Motor neuron (in vitro differentiated cells): Measurements from ENCODE around the gene ASPSCR1. TPM values are rescaled to one million over a fixed set of nuclear protein-coding genes. Genes with fewer than 3 reads are reported as not detected.
"Not testable (repeated sequence)": the region's sequence is repeated elsewhere in the genome, so short reads cannot be mapped to it uniquely, and the experiment has no call there.

Experiments used
- ATAC-seq, 8 experiments: fragments of 200-7000 bp; cut with Tn5 transposase; replicated peaks in 6 of 8; 2 replicates each; pipeline ENCODE4 v1.8.0; 2021; ENCODE audit warnings: mild to moderate bottlenecking in 8 of 8, moderate library complexity in 8 of 8
- H3K27ac ChIP-seq, 2 donors: fragments of 250-450 bp; sonication (Bioruptor Pico); 2 replicates each; pipeline ENCODE4 v1.9.0; 2021; ENCODE audit warnings: antibody characterized with exemption in 2 of 2, mild to moderate bottlenecking in 2 of 2, moderate library complexity in 1 of 2
- H3K4me1 ChIP-seq, 2 donors: fragments of 250-450 bp; sonication (Bioruptor Pico); replicated peaks in 1 of 2; 2 replicates each; pipeline ENCODE4 v1.6.1; 2021; ENCODE audit warnings: antibody characterized with exemption in 2 of 2, mild to moderate bottlenecking in 2 of 2, moderate library complexity in 1 of 2
- H3K4me3 ChIP-seq, 5 donors: fragments of 250-450 bp; sonication (Bioruptor Pico); 2 replicates each; pipeline ENCODE4 v1.9.0; 2021; ENCODE audit warnings: antibody characterized with exemption in 5 of 5, mild to moderate bottlenecking in 5 of 5, moderate library complexity in 4 of 5
- WGBS, 10 experiments: fragments of 450-650 bp; shearing (Covaris generic); methylation state at CpG; one replicate each; pipeline ENCODE4 v1.0.0; 2022; 5-methylcytosine and 5-hydroxymethylcytosine counted together
- in situ Hi-C, 9 experiments: fragments of 400-800 bp; cut with MboI; loops; one replicate each; pipeline ENCODE4 v1.15.0; 2021; ENCODE audit warnings: low sequenced_read_pairs in 9 of 9, low pct_unique_long_range_greater_than_20kb in 2 of 9; ENCODE audit not compliant: unreplicated experiment in 9 of 9
- total RNA-seq, 8 experiments: library from RNA; unstranded; fragments of 300-600 nt; gene quantifications; 2 replicates each; pipeline versions ENCODE4 v1.2.3 to v1.2.4, GENCODE V29; 2022

Gene ASPSCR1
- total RNA-seq, 8 experiments from 2014 or later, result 17.3 to 35.1 (median 26.7) TPM

DNA sequence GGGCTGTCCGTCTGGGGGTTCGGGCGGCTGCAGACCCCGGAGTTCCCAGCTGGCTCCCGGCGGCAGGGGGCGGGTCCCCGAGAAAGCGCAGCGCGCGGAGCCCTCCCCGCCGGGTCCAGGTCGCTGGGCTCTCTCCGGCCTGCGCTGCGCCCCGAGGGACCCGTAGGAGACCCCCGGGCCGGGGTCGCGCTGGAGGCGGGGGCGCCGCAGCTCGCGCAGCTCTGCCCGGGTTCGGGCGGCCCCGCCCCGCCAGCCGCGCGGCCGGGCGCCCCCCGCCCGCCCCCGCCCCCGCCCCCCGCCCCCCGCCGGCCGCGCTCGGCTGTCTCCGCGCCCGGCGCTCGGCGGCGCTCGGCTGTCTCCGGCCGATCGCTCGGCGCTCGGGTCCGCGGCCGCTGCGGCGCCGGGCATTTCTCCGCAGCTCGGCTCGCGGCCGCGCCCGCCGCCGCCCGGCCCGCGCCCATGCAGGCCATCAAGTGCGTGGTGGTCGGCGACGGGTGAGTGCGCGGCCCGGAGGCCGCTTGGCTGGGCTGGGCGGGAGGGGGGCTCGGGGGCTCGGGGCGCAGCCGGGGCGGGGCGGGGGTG, 54.0 kb downstream of the ASPSCR1 start, which contains the start of gene RAC3:
TSS of gene RAC3 (plus strand) at position 376 of the 582 bp plus-strand sequence. CDS start at position 460, 84 bp downstream.
- in situ Hi-C loops, result loop anchor here in 5 of 9 experiments (10.0 to 25.0 kb wide), 3 partner anchors 106 to 131 kb away; no protein-coding TSS in a partner anchor
- Histone ChIP-seq H3K4me3 (peak within 1 kb of the TSS; percentile 46 to 91 (median 57)), H3K27ac (peak within 1 kb of the TSS; percentile 71 to 76), H3K4me1 (peaks cover 17 to 19% of the 10 kb centered on the region in 2 donors)
- WGBS, 10 experiments, result no CpG with 5 or more reads among the region's 96 CpGs
- peak; percentile 42 to 66 (median 54) for ATAC-seq

DNA sequence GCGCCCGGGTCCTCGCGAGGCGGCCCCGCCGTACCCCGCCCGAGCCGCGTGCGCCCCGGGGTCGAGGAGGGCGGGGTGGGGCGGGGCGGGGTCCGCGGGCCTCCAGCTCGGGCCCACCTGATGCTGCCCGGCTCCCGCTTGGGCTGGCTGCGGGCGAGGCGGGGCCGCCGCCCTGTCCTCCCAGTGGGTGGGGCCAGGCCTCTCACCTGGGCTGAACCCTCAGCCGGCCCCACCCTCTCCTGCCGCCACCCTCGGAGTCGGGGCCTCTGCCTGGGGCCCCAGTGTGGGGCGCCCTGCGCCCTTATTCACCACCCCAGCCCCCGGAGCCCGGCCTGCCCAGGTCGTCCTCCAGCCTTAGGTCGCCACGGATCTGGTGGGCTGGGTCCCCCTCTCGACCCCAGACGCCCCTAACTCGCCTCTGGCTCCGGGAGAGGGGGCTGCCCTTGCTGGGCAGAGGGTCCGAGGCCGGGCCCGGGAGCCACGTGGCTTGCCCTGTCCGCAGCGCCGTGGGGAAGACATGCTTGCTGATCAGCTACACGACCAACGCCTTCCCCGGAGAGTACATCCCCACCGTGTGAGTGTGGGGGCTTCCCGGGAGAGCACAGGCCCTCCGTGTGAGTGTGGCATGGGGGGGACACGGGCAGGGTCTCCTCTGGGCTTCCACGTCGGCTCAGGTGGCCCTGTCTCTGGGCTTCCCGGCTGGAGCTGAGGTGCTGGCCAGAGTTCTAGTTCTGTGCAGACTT, 54.6 kb downstream of the ASPSCR1 start:
- H3K4me1 ChIP-seq, result peaks cover 20 to 22% of the 10 kb centered on the region in 2 donors
- H3K27ac ChIP-seq, result peak overlapping the region; percentile 71 to 76
- ATAC-seq, result peak in 7 of 8 experiments; percentile 2 to 48 (median 38)
- H3K4me3 ChIP-seq, result peak overlapping the region; percentile 46 to 91 (median 57)
- in situ Hi-C loops, result loop anchor here in 5 of 9 experiments (10.0 to 25.0 kb wide), 3 partner anchors 105 to 130 kb away; no protein-coding TSS in a partner anchor
- 0 to 30% methylated on average over 2 to 5 of the region's 59 CpGs; no CpG with 5 or more reads in 8 of the 10 experiments for WGBS, 10 experiments

DNA sequence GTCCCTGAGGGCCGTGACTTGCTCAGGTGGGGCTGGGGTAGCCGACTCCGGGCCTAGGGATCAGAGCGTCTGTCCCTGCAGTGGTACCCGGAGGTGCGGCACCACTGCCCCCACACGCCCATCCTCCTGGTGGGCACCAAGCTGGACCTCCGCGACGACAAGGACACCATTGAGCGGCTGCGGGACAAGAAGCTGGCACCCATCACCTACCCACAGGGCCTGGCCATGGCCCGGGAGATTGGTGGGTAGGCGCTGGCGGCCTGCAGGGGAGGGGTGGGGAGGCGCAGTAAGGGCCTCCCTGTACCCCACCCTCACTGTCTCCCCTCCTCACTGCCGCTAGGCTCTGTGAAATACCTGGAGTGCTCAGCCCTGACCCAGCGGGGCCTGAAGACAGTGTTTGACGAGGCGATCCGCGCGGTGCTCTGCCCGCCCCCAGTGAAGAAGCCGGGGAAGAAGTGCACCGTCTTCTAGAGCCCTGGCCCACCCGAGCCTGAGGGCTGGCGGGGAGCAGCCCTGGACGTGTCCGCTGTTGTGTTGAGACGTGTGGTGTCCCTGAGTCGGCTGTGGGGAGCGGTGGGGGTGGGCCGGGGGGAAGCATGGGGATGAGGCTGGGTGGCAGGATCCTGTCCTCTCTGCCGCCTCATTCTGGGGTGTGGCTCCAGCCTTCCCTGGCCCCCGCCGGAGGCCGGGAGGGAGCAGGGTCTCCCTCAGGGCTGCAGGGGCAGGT, 56.1 kb downstream of the ASPSCR1 start:
- ATAC-seq, result no peak
- WGBS, 10 experiments, result 91% methylated on average over 11 of the region's 38 CpGs; no CpG with 5 or more reads in 9 of the 10 experiments
- H3K4me3 ChIP-seq, result no peak overlapping the region
- peaks cover 20 to 22% of the 10 kb centered on the region in 2 donors for H3K4me1 ChIP-seq
- in situ Hi-C loops, result loop anchor here in 5 of 9 experiments (10.0 to 25.0 kb wide), 3 partner anchors 104 to 129 kb away; no protein-coding TSS in a partner anchor
- no peak overlapping the region for H3K27ac ChIP-seq

DNA sequence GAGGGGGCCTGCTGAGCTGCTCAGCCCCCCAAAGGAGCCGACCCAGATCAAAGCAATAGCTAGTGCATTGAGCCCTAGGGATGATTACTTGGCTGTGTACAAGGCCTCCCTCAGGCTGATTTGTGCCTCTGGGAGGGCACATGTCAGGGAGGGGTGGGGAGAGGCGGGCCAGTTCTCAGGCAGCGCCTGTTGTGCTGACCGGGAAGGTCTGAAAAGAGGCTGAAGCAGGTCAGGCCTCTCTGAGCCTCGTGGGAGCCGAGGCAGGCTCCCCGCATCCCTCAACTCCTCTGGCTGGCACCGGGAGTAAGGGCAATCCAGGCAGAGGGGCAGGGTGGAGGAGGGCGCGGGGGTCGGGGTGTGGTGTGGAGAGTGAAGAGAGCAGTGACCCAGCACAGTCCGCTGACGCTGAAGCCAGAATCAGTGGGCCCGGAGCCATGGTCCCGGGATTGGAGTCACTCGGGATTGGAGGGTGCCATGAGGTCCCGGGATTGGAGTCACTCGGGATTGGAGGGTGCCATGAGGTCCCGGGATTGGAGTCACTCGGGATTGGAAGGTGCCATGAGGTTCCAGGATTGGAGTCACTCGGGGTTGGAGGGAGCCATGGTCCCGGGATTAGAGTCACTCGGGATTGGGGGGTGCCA, 57.1 kb downstream of the ASPSCR1 start:
- ATAC-seq, result no peak
- in situ Hi-C loops, result loop anchor here in 5 of 9 experiments (10.0 to 25.0 kb wide), 3 partner anchors 103 to 128 kb away; no protein-coding TSS in a partner anchor

DNA sequence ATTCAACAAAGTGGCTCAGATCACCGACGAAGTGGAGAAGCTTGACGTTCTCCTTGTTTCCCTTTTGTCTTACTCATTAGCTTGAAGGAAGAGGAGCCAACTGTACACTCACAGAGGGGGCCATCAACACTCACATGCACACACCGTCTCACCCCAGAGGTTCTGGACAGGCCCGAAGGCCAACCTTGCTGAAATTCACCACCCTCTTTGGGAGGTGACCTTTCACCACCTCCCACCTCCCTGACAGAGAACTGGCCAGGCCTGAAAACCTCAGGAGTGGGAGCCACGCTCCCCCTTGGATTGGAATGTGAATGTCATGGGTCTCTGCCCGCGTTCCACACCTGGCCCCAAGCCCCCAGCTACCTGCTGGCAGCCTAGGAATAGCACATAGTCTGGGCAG, 58.1 kb downstream of the ASPSCR1 start:
- in situ Hi-C loops, result loop anchor here in 5 of 9 experiments (10.0 to 25.0 kb wide), 3 partner anchors 102 to 127 kb away; no protein-coding TSS in a partner anchor
- 60 to 100% (median 91%) methylated on average over 1 to 3 of the region's 8 CpGs; no CpG with 5 or more reads in 6 of the 10 experiments for WGBS, 10 experiments

More for the DNA sequence above, 57.1 kb downstream of the ASPSCR1 start:
- H3K4me3 ChIP-seq, result no peak overlapping the region
- peaks cover 20 to 22% of the 10 kb centered on the region in 2 donors for H3K4me1 ChIP-seq
- H3K27ac ChIP-seq, result no peak overlapping the region
- WGBS, 10 experiments, result 20 to 77% (median 70%) methylated on average over 1 to 5 of the region's 23 CpGs; no CpG with 5 or more reads in 5 of the 10 experiments

DNA sequence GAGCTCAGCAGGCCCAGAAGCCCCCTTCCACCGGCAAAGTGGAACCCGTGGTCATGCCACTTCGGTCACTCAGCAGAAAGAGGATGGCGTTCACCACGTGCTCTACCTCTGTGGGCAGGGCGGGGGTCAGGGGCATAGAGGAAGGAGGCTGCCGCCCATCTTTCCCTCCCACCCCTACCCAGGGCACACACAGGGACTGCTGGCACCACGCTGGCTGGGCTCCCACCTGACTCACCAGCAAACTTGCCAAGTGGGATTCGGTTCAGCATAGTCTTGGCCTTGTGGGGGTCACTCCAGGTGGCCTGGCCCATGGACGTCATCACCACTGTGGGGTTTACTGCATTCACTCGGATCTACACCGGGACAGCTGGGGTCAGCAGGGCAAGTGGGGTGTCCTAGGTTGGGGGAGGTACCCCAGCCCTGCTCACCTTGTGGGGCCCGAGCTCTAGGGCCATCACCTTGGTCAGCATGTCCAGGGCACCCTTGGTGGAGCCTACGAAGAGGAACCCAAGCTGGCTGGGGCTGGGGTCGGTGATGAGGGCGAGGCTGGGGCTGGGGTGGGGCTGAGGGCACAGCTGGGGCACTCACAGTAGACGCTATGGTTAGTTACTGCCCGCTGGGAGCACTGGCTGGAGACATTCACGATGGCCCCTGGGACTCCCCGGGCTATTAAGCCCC, 58.7 kb downstream of the ASPSCR1 start:
- Histone ChIP-seq H3K4me3 (peak overlapping the region; percentile 60 to 84 (median 64)), H3K27ac (no peak overlapping the region), H3K4me1 (peaks cover 13 to 17% of the 10 kb centered on the region in 2 donors)
- no peak for ATAC-seq
- in situ Hi-C loops, result loop anchor here in 5 of 9 experiments (10.0 to 25.0 kb wide), 3 partner anchors 101 to 126 kb away; no protein-coding TSS in a partner anchor
- 81 to 100% (median 94%) methylated on average over 1 to 6 of the region's 20 CpGs; no CpG with 5 or more reads in 5 of the 10 experiments for WGBS, 10 experiments

More for the DNA sequence above, 58.1 kb downstream of the ASPSCR1 start:
- H3K4me1 ChIP-seq, result peaks cover 13 to 17% of the 10 kb centered on the region in 2 donors
- no peak overlapping the region for H3K27ac ChIP-seq
- no peak for ATAC-seq
- H3K4me3 ChIP-seq, result no peak overlapping the region

DNA sequence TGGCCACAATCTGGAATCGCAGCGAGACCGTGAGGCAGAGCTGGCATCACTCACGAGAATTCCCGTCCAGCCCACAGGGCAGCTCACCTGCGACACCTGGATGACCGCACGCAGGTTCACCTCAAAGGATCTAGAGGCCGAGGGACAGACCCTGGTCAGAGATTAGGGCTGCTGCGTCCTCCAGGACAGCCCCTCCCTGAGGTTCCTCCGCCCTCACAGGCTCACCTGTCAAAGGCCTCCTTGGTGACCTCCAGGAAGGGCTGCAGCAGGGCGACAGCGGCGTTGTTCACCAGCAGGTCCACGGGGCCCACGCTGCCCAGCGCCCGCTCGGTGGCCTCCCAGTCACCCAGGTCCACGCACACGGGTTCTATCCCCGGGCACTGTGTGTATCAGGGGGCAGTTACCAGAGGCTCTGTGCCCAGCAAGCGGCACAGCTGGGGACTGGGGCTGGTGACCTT, 59.2 kb downstream of the ASPSCR1 start:
- H3K4me1 ChIP-seq, result peaks cover 13 to 17% of the 10 kb centered on the region in 2 donors
- in situ Hi-C loops, result loop anchor here in 5 of 9 experiments (10.0 to 25.0 kb wide), 3 partner anchors 101 to 126 kb away; no protein-coding TSS in a partner anchor
- peak overlapping the region; percentile 78 to 81 for H3K27ac ChIP-seq
- H3K4me3 ChIP-seq, result peak overlapping the region; percentile 60 to 84 (median 64)
- peak in 1 of 8 experiments; percentile 0 for ATAC-seq
- WGBS, 10 experiments, result 0 to 31% methylated on average over 1 to 7 of the region's 23 CpGs; no CpG with 5 or more reads in 8 of the 10 experiments

DNA sequence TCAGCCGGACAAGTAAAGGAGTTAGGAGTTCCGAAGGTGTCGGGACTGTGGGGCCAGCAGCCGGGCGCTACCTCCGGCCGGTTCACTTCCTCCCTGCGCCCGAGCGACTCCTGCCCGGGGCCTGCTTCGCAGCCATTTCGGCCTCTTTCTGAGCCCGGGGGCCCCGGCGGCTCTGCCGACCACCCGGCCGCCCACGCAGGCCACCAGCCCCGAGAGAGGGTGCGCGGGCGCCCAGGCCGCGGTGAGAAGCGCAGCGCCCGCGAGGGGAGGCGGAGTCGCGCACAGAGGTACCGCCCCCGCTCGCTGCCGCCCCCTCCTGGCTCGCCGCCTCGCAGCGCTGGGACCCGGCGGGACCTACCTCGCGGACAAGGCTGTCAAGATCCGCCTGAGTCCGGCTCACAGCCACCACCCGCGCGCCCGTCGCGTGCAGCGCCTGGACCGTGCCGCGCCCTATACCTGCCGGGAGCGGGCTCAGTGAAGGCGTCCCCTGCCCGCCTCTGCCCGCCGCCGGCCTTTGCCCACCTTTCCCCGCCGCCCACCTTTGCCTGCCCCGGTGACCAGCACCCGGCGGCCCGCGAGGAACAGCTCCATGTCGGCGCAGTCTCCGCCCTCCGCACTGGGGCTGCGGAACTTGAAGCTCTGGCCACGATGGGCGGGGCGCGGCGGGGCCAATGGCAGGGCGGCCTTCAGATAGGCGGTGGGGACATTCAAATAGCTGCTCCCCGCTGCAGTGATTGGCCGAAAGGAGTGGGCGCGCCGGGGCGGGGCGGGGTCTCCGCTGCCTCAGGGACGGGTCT, 59.9 kb downstream of the ASPSCR1 start, which contains the start of gene DCXR:
TSS of gene DCXR (minus strand) at position 606 of the 797 bp plus-strand sequence. CDS start at position 591, 15 bp downstream.
- peaks cover 12 to 17% of the 10 kb centered on the region in 2 donors for H3K4me1 ChIP-seq
- H3K4me3 ChIP-seq, result peak within 1 kb of the TSS; percentile 60 to 84 (median 64)
- in situ Hi-C loops, result loop anchor here in 5 of 9 experiments (10.0 to 25.0 kb wide), 3 partner anchors 100 to 125 kb away; no protein-coding TSS in a partner anchor
- peak; percentile 89 to 96 (median 92) for ATAC-seq
- WGBS, 10 experiments, result 0% methylated on average over 2 to 3 of the region's 92 CpGs; no CpG with 5 or more reads in 8 of the 10 experiments
- H3K27ac ChIP-seq, result peak within 1 kb of the TSS; percentile 78 to 81

DNA sequence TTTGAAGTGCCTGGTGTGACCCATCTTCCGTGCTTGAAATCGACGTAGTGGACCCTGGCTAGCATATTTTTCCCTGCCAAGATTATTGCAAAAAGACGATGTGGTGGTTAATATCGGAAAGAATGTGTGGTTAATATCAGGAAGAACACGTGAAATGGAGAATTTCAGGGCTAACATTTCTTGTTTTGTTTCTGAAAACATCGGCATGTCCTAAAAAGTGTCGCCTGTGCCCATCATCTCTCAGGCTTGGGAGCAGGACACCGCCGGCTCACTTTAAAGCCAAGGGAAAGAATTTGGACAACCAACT, 60.4 kb downstream of the ASPSCR1 start:
- H3K4me3 ChIP-seq, result peak overlapping the region; percentile 60 to 84 (median 64)
- 0 to 41% (median 14%) methylated on average over 1 to 7 of the region's 10 CpGs; no CpG with 5 or more reads in 4 of the 10 experiments for WGBS, 10 experiments
- no peak overlapping the region for H3K27ac ChIP-seq
- in situ Hi-C loops, result loop anchor here in 5 of 9 experiments (10.0 to 25.0 kb wide), 3 partner anchors 99 to 124 kb away; no protein-coding TSS in a partner anchor
- H3K4me1 ChIP-seq, result peaks cover 7 to 14% of the 10 kb centered on the region in 2 donors
- ATAC-seq, result no peak

DNA sequence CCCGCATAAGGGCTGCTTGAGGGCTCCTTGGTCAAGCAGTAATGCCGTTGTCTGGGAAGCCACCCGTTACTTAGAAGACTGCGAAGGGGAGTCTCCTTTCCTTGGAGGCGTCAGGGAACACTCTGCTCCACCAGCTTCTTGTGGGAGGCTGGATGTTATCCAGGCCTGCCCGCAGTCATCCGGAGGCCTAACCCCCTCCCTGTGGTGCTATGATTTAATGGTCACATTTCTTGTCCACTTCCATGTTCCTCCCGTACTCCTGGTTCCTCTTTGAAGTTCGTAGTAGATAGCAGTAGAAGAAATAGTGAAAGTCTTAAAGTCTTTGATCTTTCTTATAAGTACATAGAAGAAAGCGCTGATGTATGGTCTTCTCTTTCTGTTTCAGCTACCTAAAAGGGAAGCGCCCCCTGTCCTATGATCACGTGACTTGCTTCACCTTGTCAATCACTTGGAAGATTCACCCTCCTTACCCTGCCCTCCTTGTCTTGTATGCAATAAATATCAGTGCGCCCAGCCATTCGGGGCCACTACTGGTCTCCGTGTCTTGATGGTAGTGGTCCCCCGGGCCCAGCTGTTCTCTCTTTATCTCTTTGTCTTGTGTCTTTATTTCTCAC, 61.5 kb downstream of the ASPSCR1 start:
- H3K27ac ChIP-seq, H3K4me3 ChIP-seq, ATAC-seq: not testable (repeated sequence)
- H3K4me1 ChIP-seq, result peaks cover 6 to 12% of the 10 kb centered on the region in 2 donors
- 83 to 100% (median 95%) methylated on average over 2 to 10 of the region's 16 CpGs; no CpG with 5 or more reads in 3 of the 10 experiments for WGBS, 10 experiments
- in situ Hi-C loops, result loop anchor here in 5 of 9 experiments (10.0 to 25.0 kb wide), 3 partner anchors 98 to 123 kb away; no protein-coding TSS in a partner anchor
